Spleen (tissue), 7 donors: ENCODE data around the gene MDGA2.

Experiments
- POLR2A ChIP-seq, 3 donors: fragments of 450-650 bp; IDR thresholded peaks; one replicate each; pipeline ENCODE4 v1.5.1; 2017; ENCODE audit warnings: antibody characterized with exemption in 3 of 3, mild to moderate bottlenecking in 1 of 3
- TF ChIP-seq, protein P1 (sequence below), 11 experiments: fragments of 200-600 bp in 7 of 11; fragments of 450-650 bp in 4 of 11; sonication (generic) in 4 of 11; IDR thresholded peaks in 8 of 11; conservative IDR thresholded peaks in 3 of 11; 1 replicate in 7 of 11; 2 replicates in 4 of 11; pipeline versions ENCODE4 v1.4.0 to v1.8.0; 2016 to 2021; ENCODE audit warnings: antibody characterized with exemption in 11 of 11, inconsistent platforms in 4 of 11, mild to moderate bottlenecking in 1 of 11
- donor health status: DM: no; HTN: no; CAD: no; lungs with moderate emphysema.
- donor health status: DM: no; HTN: no; CAD: no.
- donor health status: DM: no; HTN: no; CAD: no.

DNA sequence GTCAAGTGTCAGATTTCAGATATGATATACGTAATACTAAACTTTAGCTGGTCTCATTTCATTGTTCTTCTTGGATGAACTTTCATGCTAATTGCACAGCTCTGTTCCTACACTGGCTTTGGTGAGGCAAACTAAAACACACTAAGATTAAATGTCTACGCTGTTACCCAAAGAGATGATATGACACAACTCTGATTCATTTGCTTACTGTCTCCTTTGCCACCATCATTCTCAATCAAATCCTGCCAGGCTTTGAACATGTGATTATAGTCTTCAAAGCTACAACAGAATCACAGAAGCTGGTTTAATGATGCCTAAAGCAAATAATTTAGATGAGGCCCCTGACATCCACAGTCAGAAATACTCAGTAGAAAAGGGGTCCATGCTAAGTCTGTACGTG, 37.7 kb downstream of the MDGA2 start:
- TF ChIP-seq, protein P1, sequence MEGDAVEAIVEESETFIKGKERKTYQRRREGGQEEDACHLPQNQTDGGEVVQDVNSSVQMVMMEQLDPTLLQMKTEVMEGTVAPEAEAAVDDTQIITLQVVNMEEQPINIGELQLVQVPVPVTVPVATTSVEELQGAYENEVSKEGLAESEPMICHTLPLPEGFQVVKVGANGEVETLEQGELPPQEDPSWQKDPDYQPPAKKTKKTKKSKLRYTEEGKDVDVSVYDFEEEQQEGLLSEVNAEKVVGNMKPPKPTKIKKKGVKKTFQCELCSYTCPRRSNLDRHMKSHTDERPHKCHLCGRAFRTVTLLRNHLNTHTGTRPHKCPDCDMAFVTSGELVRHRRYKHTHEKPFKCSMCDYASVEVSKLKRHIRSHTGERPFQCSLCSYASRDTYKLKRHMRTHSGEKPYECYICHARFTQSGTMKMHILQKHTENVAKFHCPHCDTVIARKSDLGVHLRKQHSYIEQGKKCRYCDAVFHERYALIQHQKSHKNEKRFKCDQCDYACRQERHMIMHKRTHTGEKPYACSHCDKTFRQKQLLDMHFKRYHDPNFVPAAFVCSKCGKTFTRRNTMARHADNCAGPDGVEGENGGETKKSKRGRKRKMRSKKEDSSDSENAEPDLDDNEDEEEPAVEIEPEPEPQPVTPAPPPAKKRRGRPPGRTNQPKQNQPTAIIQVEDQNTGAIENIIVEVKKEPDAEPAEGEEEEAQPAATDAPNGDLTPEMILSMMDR (IDR thresholded peaks at IDR 0.05 in 8 of 11, conservative IDR thresholded peaks at IDR 0.05 in 3 of 11) = no peak
- TF ChIP-seq POLR2A (IDR thresholded peaks at IDR 0.05) = no peak
